ENCODE data around the gene COL5A2. TPM values are rescaled to one million over a fixed set of nuclear protein-coding genes. Genes with fewer than 3 reads are reported as not detected.

The COL5A2 gene
- total and polyA plus RNA-seq, 9 of the 15 experiments (the other 6 are each of a cell fraction or from before 2014, with no cell fraction given), result 0.01 to 0.54 (median 0.19) TPM

GRCh38 chr2:189086710-189087109 lies 92.9 kb downstream of the COL5A2 start (continued):
- no peak for TF ChIP-seq SAP30 (IDR thresholded peaks at IDR 0.05; ENCODE audit: borderline replicate concordance, insufficient read depth, low read depth, low read length, poor library complexity, severe bottlenecking)
- no peak for TF ChIP-seq MAZ (CRISPR knock-in tag; conservative IDR thresholded peaks at IDR 0.05 in 1 of 2, IDR thresholded peaks at IDR 0.05 in 1 of 2)
- no peak for TF ChIP-seq SAFB2 (IDR thresholded peaks at IDR 0.05; ENCODE audit: borderline replicate concordance, low read depth, low read length, severe bottlenecking)
- no peak for TF ChIP-seq IFI16 (CRISPR knock-in tag; IDR thresholded peaks at IDR 0.05)
- TF ChIP-seq ZEB2 (IDR thresholded peaks at IDR 0.05), result no peak

- ATAC-seq (no peak), DNase-seq (ENCODE audit: extremely low read depth in 1 of 4, low spot score in 3 of 4) (no peak), FAIRE-seq (no peak)
- Histone ChIP-seq H2AFZ (ENCODE audit: low read depth, low read length) (no peak overlapping the region), H3K36me3 (ENCODE audit: control insufficient read depth, insufficient read depth, low read length) (no peaks in the 10 kb centered on the region), H3K27me3 (ENCODE audit: control insufficient read depth in 2 of 2, insufficient read depth in 2 of 2, low read length in 2 of 2) (no peaks in the 10 kb centered on the region), H3K4me2 (ENCODE audit: insufficient read depth, low read length) (no peak overlapping the region), H3K9me3 (replicated peaks; ENCODE audit: control insufficient read depth, insufficient read depth, low read depth, low read length) (no peaks in the 10 kb centered on the region), H3K27ac (ENCODE audit: extremely low read depth, low read depth, low read length) (no peak overlapping the region), H4K20me1 (replicated peaks; ENCODE audit: control insufficient read depth, insufficient read depth, low read length) (no peaks in the 10 kb centered on the region), H3K4me1 (replicated peaks in 1 of 2; ENCODE audit: control insufficient read depth in 2 of 2, insufficient read depth in 2 of 2, low read length in 2 of 2) (no peaks in the 10 kb centered on the region), H3K9ac (ENCODE audit: insufficient read depth in 1 of 2, low read depth in 2 of 2, low read length in 2 of 2) (no peak overlapping the region), H3K9me1 (ENCODE audit: control insufficient read depth, insufficient read depth, low read length) (no peaks in the 10 kb centered on the region), H3K79me2 (ENCODE audit: control insufficient read depth, insufficient read depth, low read length) (no peaks in the 10 kb centered on the region), H3K4me3 (no peak overlapping the region)
- POLR2A ChIA-PET, result no interaction called here
- WGBS (ENCODE audit: insufficient coverage, low coverage, missing lambda C conversion rate), result 0% methylated on average over 2 of the region's 2 CpGs
- CTCF ChIA-PET (ENCODE audit: low intra/inter-chr PET ratio), result no interaction called here
- intact Hi-C loops (cut with micrococcal nuclease) (no loop called here), in situ Hi-C loops (cut with MboI) (no loop called here)
- no TSS peak for BruUV-seq (replicated peaks)
- TF ChIP-seq USF2 (CRISPR knock-in tag; IDR thresholded peaks at IDR 0.05) (no peak), ZNF699 (CRISPR knock-in tag; IDR thresholded peaks at IDR 0.05; ENCODE audit: insufficient replicate concordance) (no peak), MCM5 (IDR thresholded peaks at IDR 0.05; ENCODE audit: low read depth) (no peak), TARDBP (IDR thresholded peaks at IDR 0.05) (no peak), RBBP5 (IDR thresholded peaks at IDR 0.05; ENCODE audit: borderline replicate concordance, insufficient read depth, low read length, poor library complexity, severe bottlenecking) (no peak), ZNF347 (CRISPR knock-in tag; IDR thresholded peaks at IDR 0.05; ENCODE audit: low read depth) (no peak), BHLHE40 (IDR thresholded peaks at IDR 0.05; ENCODE audit: low read length) (no peak), NCOR1 (IDR thresholded peaks at IDR 0.05) (no peak), ZNF79 (CRISPR knock-in tag; IDR thresholded peaks at IDR 0.05; ENCODE audit: low read depth) (no peak), GATA2 (CRISPR knock-in tag; IDR thresholded peaks at IDR 0.05) (no peak)
- TF ChIP-seq, protein P1, sequence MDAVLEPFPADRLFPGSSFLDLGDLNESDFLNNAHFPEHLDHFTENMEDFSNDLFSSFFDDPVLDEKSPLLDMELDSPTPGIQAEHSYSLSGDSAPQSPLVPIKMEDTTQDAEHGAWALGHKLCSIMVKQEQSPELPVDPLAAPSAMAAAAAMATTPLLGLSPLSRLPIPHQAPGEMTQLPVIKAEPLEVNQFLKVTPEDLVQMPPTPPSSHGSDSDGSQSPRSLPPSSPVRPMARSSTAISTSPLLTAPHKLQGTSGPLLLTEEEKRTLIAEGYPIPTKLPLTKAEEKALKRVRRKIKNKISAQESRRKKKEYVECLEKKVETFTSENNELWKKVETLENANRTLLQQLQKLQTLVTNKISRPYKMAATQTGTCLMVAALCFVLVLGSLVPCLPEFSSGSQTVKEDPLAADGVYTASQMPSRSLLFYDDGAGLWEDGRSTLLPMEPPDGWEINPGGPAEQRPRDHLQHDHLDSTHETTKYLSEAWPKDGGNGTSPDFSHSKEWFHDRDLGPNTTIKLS (IDR thresholded peaks at IDR 0.05; ENCODE audit: borderline replicate concordance, low read depth), result no peak
Observed at GRCh38 chr2:189086250-189086649, 93.3 kb downstream of the COL5A2 start.
